GM12864 (cell line): ENCODE results near the gene RPRML.

Source experiments
- DNase-seq: peaks from one replicate; pipeline ENCODE4 v3.0.0-alpha.2; 2011; ENCODE audit warnings: low read depth
- H3K4me3 ChIP-seq: 2 replicates; pipeline ENCODE4 v1.5.1; 2011; ENCODE audit warnings: mild to moderate bottlenecking, low read depth, low read length, control low read depth
- CTCF ChIP-seq: IDR thresholded peaks from 2 replicates; pipeline ENCODE4 v1.5.1; 2011; ENCODE audit warnings: low read depth, mild to moderate bottlenecking, moderate library complexity, low read length, control low read depth, inconsistent platforms; ENCODE audit errors: missing control alignments

RPRML gene

GRCh38 chr17:46931596-46931995, 47.5 kb downstream of the RPRML start:
- no peak for DNase-seq
- no peak for TF ChIP-seq CTCF
- H3K4me3 ChIP-seq, result no peak overlapping the region

- DNase-seq, result no peak
- H3K4me3 ChIP-seq, result no peak overlapping the region
- no peak for TF ChIP-seq CTCF
These were observed 49.0 kb downstream of the RPRML start for GRCh38 chr17:46930051-46930450.

- no peak for DNase-seq
- no peak for TF ChIP-seq CTCF
These were observed 49.6 kb downstream of the RPRML start for GRCh38 chr17:46929413-46929812.

GRCh38 chr17:46928467-46929261, 50.4 kb downstream of the RPRML start:
- TF ChIP-seq CTCF, result no peak
- no peak overlapping the region for H3K4me3 ChIP-seq
- no peak for DNase-seq

More at GRCh38 chr17:46929413-46929812, 49.6 kb downstream of the RPRML start:
- no peak overlapping the region for H3K4me3 ChIP-seq
